ENCODE measurements around the gene ZNF607.

DNA sequence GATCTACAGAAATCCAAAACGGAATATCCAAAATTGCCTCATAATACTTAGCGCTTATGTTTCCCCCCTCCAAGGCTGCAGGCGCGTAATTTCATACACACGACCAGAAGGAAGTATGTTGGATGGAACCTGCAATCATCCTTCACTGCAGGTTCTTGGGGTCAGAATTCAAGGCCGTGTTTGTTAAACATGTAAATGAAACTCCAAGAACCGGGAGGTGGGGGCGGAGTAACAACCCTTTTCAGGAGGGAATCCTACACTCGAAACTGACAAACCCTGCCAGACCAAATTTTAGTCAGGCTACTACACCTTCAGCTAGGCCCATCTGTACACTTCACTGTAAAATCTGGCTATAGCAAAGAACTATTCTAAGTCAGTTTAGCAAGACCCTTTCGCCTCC lies 1.3 kb downstream of the ZNF607 start:
- TF ChIP-seq, protein P1, sequence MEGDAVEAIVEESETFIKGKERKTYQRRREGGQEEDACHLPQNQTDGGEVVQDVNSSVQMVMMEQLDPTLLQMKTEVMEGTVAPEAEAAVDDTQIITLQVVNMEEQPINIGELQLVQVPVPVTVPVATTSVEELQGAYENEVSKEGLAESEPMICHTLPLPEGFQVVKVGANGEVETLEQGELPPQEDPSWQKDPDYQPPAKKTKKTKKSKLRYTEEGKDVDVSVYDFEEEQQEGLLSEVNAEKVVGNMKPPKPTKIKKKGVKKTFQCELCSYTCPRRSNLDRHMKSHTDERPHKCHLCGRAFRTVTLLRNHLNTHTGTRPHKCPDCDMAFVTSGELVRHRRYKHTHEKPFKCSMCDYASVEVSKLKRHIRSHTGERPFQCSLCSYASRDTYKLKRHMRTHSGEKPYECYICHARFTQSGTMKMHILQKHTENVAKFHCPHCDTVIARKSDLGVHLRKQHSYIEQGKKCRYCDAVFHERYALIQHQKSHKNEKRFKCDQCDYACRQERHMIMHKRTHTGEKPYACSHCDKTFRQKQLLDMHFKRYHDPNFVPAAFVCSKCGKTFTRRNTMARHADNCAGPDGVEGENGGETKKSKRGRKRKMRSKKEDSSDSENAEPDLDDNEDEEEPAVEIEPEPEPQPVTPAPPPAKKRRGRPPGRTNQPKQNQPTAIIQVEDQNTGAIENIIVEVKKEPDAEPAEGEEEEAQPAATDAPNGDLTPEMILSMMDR (IDR thresholded peaks at IDR 0.05): no peak
- no peak for TF ChIP-seq EZH2phosphoT487 (IDR thresholded peaks at IDR 0.05)
